Kidney epithelial cell (primary cell): ENCODE results near the gene GNAO1. TPM values are rescaled to one million over a fixed set of nuclear protein-coding genes. Genes with fewer than 3 reads are reported as not detected.

Experiments used
- DNase-seq: peaks from one replicate; pipeline ENCODE4 v3.0.0-alpha.2; 2010; ENCODE audit warnings: low read depth
- H3K27me3 ChIP-seq: 2 replicates; pipeline ENCODE4 v1.6.0; 2011; ENCODE audit warnings: low read length; ENCODE audit not compliant: control insufficient read depth, insufficient read depth
- H3K36me3 ChIP-seq: 2 replicates; pipeline ENCODE4 v1.5.1; 2011; ENCODE audit warnings: low read length; ENCODE audit not compliant: control insufficient read depth, insufficient read depth
- H3K4me3 ChIP-seq: 2 replicates; pipeline ENCODE4 v1.5.1; 2011; ENCODE audit warnings: low read depth, mild to moderate bottlenecking, control low read depth, low read length
- CTCF ChIP-seq: IDR thresholded peaks from 2 replicates; pipeline ENCODE4 v1.5.1; 2011; ENCODE audit warnings: mild to moderate bottlenecking, moderate library complexity, low read length, control low read depth, inconsistent platforms; ENCODE audit not compliant: insufficient read depth, poor library complexity, severe bottlenecking
- total RNA-seq: library from RNA; depleted of rRNA; stranded (reverse); fragments of >200 nt; gene quantifications from 2 replicates; pipeline ENCODE4 v1.2.3, GENCODE V29; 2015

The GNAO1 gene
- total RNA-seq, 1 donor from 2014 or later = 5.7 TPM

- no peak for DNase-seq
- no peak for TF ChIP-seq CTCF
- Histone ChIP-seq H3K4me3 (no peak overlapping the region), H3K27me3 (peaks cover 53% of the 10 kb centered on the region), H3K36me3 (no peaks in the 10 kb centered on the region)
Observed at GRCh38 chr16:56195151-56195550, 3.9 kb downstream of the GNAO1 start.

DNA sequence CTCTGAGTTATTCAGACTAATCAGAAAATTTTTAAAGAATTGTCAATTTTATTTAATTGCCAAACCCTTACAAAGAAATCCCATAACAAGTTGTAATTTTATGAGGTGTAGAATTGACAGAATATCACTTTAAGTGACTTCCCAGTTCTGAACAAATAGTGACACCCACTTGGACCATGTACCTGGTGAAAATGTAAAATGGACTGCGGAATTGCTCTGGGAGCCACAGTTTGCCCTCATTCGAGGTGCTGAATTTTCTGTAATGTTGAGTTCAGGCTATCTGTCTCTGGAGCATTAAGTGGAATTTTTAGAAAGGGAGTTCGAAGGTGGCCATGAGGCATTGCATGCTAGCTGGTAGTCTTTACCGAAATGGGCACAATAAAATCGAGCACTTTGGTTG, 5.1 kb downstream of the GNAO1 start:
- H3K36me3 ChIP-seq = no peaks in the 10 kb centered on the region
- TF ChIP-seq CTCF = no peak
- H3K4me3 ChIP-seq = no peak overlapping the region
- DNase-seq = no peak
- H3K27me3 ChIP-seq = peaks cover 44% of the 10 kb centered on the region

DNA sequence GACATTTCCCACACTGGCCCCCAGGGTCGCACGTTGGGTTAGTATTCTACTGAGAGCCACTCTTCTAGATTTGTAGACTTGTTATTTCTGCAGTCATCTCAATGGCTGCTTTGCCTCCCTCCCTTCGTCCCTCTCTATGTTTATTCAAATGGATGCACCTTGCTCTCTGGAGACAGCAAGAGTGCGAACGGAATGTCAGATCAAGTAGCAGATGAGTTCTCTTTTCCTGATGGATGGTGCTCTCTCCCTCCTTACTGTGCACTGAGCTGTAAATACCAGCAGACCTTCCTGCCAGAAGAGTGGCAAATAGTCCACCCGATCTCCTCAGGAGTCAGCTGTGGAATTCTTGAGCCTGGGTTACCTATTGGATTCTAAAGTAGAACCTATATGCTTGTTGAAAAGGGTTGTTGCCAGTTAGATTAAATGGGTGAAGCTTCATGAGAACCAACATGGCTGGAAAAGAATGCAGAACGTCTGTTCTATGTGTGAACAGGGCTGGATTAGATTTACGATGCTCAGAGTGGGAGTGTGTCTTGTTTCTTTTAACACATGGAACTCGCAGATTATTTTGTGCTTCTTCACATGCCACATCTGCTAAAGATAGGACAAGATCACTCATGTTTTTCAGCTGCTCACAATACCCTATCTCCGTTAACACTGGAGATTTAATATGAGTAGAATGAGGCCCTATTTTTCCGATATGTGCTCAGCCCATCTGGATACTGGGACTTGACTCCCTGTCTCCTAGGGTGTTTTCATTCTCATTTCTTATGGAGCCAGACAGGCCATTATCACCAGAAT, 6.1 kb downstream of the GNAO1 start:
- Histone ChIP-seq H3K4me3 (no peak overlapping the region), H3K36me3 (no peaks in the 10 kb centered on the region), H3K27me3 (peaks cover 35% of the 10 kb centered on the region)
- DNase-seq = no peak
- TF ChIP-seq CTCF = no peak

DNA sequence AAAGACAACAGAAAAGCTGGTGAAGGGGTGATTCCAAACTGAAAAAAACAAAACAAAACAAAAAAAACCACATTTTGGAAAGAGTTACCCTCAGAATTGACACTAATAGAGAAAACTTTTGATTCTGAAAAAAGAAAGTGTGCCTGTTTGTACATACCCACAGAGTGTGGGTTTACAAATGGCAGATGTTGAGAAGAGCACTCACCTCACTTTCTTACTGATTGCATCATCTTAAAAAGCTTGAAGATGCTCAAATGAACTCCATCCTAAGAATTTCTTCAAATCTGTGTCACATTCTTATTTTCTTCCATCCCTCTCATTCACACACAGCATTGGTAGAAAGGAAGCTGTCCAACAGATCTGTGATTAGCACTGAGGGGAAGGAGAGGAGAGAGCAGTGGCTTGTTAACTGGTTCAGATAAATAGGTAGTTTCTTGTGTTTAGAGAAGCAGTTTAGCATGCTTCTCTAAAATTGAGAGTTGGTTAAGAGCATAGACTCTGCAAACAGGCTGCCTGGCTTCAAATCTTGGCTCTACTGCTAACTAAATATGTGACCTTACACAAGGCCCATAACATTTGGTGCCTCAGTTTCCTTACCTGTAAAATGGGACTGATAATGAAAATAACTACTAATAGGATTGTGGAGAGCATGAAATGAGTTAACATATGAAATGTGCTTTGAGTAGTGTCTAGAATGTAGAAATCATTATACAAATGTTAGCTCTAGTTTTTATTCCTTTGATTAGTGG, 6.9 kb downstream of the GNAO1 start:
- no peak for TF ChIP-seq CTCF
- no peak for DNase-seq
- Histone ChIP-seq H3K4me3 (no peak overlapping the region), H3K27me3 (peaks cover 27% of the 10 kb centered on the region), H3K36me3 (no peaks in the 10 kb centered on the region)

GRCh38 chr16:56198755-56199114, 7.4 kb downstream of the GNAO1 start:
- Histone ChIP-seq H3K27me3 (peaks cover 22% of the 10 kb centered on the region), H3K36me3 (no peaks in the 10 kb centered on the region)
- TF ChIP-seq CTCF = no peak

More at GRCh38 chr16:56198755-56199114, 7.4 kb downstream of the GNAO1 start:
- no peak overlapping the region for H3K4me3 ChIP-seq
- no peak for DNase-seq
